Endodermal cell (in vitro differentiated cells): Measurements from ENCODE around the gene KLHDC8B. TPM values are rescaled to one million over a fixed set of nuclear protein-coding genes. Genes with fewer than 3 reads are reported as not detected.

Source experiments
- DNase-seq: peaks from one replicate; pipeline ENCODE4 v3.0.0-alpha.2; 2017
- H3K27ac ChIP-seq: 2 replicates; pipeline ENCODE4 v1.5.1; 2013; ENCODE audit warnings: mild to moderate bottlenecking, low read depth, low read length, moderate library complexity
- H3K27me3 ChIP-seq: 2 replicates; pipeline ENCODE4 v1.6.1; 2013; ENCODE audit warnings: mild to moderate bottlenecking, low read length, moderate library complexity; ENCODE audit not compliant: insufficient read depth, control insufficient read depth, poor library complexity, severe bottlenecking
- H3K36me3 ChIP-seq: 2 replicates; pipeline ENCODE4 v1.7.0; 2013; ENCODE audit warnings: mild to moderate bottlenecking, low read length, moderate library complexity; ENCODE audit not compliant: control insufficient read depth, insufficient read depth
- H3K4me1 ChIP-seq: one replicate; pipeline ENCODE4 v1.7.0; 2013; ENCODE audit warnings: low read length; ENCODE audit not compliant: control insufficient read depth, insufficient read depth
- H3K4me3 ChIP-seq: 2 replicates; pipeline ENCODE4 v1.5.1; 2013; ENCODE audit warnings: mild to moderate bottlenecking, low read length, moderate library complexity
- H3K9ac ChIP-seq: 2 replicates; pipeline ENCODE4 v1.6.1; 2013; ENCODE audit warnings: mild to moderate bottlenecking, low read length, moderate library complexity; ENCODE audit not compliant: poor library complexity, severe bottlenecking; ENCODE audit errors: extremely low read depth
- H3K9me3 ChIP-seq: 2 replicates; pipeline ENCODE4 v1.6.1; 2013; ENCODE audit warnings: mild to moderate bottlenecking, low read length, moderate library complexity; ENCODE audit not compliant: control insufficient read depth
- H3K27ac Mint-ChIP-seq: 2 replicates; pipeline ENCODE4 v1.8.0; 2020; ENCODE audit warnings: mixed read lengths
- H3K27me3 Mint-ChIP-seq: 2 replicates; pipeline ENCODE4 v1.8.0; 2021; ENCODE audit warnings: mild to moderate bottlenecking, mixed read lengths; ENCODE audit not compliant: insufficient read depth
- H3K36me3 Mint-ChIP-seq: 2 replicates; pipeline ENCODE4 v1.8.0; 2020; ENCODE audit warnings: low read depth, mixed read lengths
- H3K4me1 Mint-ChIP-seq: 2 replicates; pipeline ENCODE4 v1.8.0; 2020; ENCODE audit warnings: mixed read lengths
- H3K4me3 Mint-ChIP-seq: 2 replicates; pipeline ENCODE4 v1.8.0; 2020; ENCODE audit warnings: mild to moderate bottlenecking, moderate library complexity, mixed read lengths
- H3K9me3 Mint-ChIP-seq: 2 replicates; pipeline ENCODE4 v1.8.0; 2020; ENCODE audit warnings: mild to moderate bottlenecking, mixed read lengths
- CTCF ChIP-seq: fragments of 200-600 bp; sonication (generic); conservative IDR thresholded peaks from 2 replicates; pipeline ENCODE4 v1.5.0; 2021; ENCODE audit warnings: antibody characterized with exemption, mild to moderate bottlenecking
- WGBS, 2 experiments: methylation state at CpG; one replicate each; pipeline versions ENCODE4 v1.1.5 to v1.1.7; 2013; ENCODE audit warnings: missing lambda C conversion rate in 2 of 2, mixed read lengths in 1 of 2; ENCODE audit not compliant: insufficient coverage in 1 of 2, insufficient read length in 1 of 2; 5-methylcytosine and 5-hydroxymethylcytosine counted together
- total RNA-seq, 2 donors: library from RNA; stranded (reverse); fragmentation: NEBNext Ultra II Directional in 1 of 2; extraction: Animal tissue kit (Norgen Biotek cat#: 25700) in 1 of 2; gene quantifications; 2 replicates in 1 of 2; 3 replicates in 1 of 2; pipeline ENCODE4 v1.2.1, GENCODE V29; 2021

The KLHDC8B gene
- total RNA-seq, 2 donors from 2014 or later = 33.5 to 36.1 TPM

- peak overlapping the region; percentile 78 for H3K9ac ChIP-seq
- peak overlapping the region; percentile 98 for H3K27ac ChIP-seq
- peak overlapping the region; percentile 94 for H3K4me3 ChIP-seq
Observed at GRCh38 chr3:49172551-49173041, 1.2 kb downstream of the KLHDC8B start.

DNA sequence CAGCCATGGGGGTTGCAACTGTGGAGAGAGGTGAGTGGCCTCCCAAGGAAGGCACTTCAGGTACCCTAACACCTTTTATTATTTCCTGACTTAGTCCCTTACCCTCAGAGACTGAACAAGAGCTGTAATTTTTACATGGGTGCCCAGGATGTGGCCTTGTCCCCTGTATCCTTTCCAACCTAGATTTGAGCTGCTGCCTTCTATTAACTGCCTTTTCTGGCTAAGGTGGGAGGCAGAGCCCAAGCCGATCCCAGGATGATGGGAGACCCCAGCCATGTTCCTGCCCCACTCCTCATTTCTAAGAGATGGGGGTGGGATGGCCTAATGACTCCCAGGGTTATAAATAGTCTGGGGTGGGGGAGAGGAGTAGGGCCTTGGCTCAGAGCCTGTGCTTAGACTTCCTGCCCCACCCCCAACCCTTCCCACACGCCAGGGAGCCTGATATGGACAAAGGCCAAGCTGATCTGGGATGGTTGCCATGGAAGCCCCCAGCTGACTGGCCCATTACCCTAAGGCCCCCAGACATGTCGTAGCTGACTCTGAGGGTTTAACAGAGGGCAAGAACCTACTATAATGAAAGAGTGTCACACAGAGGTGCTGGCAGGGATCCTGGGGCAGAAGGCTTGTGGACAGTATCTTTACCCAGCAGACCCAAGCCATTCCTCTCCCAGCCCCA, 1.9 kb downstream of the KLHDC8B start:
- WGBS, 2 experiments = 17 to 38% methylated on average over 1 to 3 of the region's 3 CpGs
- H3K4me1 Mint-ChIP-seq = peaks cover 24% of the 10 kb centered on the region
- peak; percentile 81 for DNase-seq
- peaks cover 16% of the 10 kb centered on the region for H3K4me1 ChIP-seq
- peaks cover 26% of the 10 kb centered on the region for H3K36me3 ChIP-seq
- H3K36me3 Mint-ChIP-seq = peaks cover 11% of the 10 kb centered on the region
- peak overlapping the region; percentile 93 for H3K27ac Mint-ChIP-seq
- peaks cover 14% of the 10 kb centered on the region for H3K27me3 Mint-ChIP-seq
- peak overlapping the region; percentile 94 for H3K4me3 ChIP-seq
- H3K27me3 ChIP-seq = no peaks in the 10 kb centered on the region
- H3K27ac ChIP-seq = peak overlapping the region; percentile 98
- no peak for TF ChIP-seq CTCF
- no peaks in the 10 kb centered on the region for H3K9me3 Mint-ChIP-seq
- peak overlapping the region; percentile 76 for H3K4me3 Mint-ChIP-seq
- H3K9ac ChIP-seq = peak overlapping the region; percentile 38
- no peaks in the 10 kb centered on the region for H3K9me3 ChIP-seq

More at GRCh38 chr3:49172551-49173041, 1.2 kb downstream of the KLHDC8B start:
- H3K9me3 ChIP-seq = no peaks in the 10 kb centered on the region
- peaks cover 16% of the 10 kb centered on the region for H3K4me1 ChIP-seq
- H3K9me3 Mint-ChIP-seq = no peaks in the 10 kb centered on the region
- H3K36me3 Mint-ChIP-seq = peaks cover 11% of the 10 kb centered on the region
- DNase-seq = no peak
- peaks cover 26% of the 10 kb centered on the region for H3K36me3 ChIP-seq
- H3K4me1 Mint-ChIP-seq = peaks cover 24% of the 10 kb centered on the region
- peaks cover 6% of the 10 kb centered on the region for H3K27me3 ChIP-seq
- H3K27ac Mint-ChIP-seq = no peak overlapping the region
- peaks cover 20% of the 10 kb centered on the region for H3K27me3 Mint-ChIP-seq
- WGBS, 2 experiments = 50 to 93% methylated on average over 1 to 7 of the region's 7 CpGs
- TF ChIP-seq CTCF = no peak
- H3K4me3 Mint-ChIP-seq = peak overlapping the region; percentile 76

DNA sequence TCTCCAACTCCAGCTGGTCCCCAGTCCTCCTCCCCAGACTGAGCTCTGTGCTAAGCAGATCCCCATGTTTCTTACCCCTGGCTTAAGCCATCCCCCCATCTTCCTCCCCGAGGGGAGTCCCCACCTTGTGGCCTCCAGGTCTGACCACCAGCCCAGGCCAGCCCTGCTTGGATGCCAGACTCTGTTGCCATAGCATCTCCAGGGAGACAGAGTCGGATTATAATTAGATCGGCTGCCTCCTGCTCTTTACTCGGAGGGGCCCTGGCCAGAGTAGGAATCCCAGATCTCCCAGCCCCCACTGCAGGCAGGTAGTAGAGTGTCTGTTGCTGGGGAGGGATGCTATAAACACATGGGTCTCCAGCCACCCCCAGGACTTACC, 2.4 kb downstream of the KLHDC8B start:
- peak overlapping the region; percentile 76 for H3K4me3 Mint-ChIP-seq
- Histone ChIP-seq H3K4me1 (peaks cover 16% of the 10 kb centered on the region), H3K4me3 (peak overlapping the region; percentile 94), H3K9me3 (no peaks in the 10 kb centered on the region), H3K27me3 (no peaks in the 10 kb centered on the region), H3K9ac (peak overlapping the region; percentile 38), H3K36me3 (peaks cover 26% of the 10 kb centered on the region), H3K27ac (peak overlapping the region; percentile 98)
- peak overlapping the region; percentile 93 for H3K27ac Mint-ChIP-seq
- H3K27me3 Mint-ChIP-seq = peaks cover 10% of the 10 kb centered on the region
- DNase-seq = no peak
- peaks cover 24% of the 10 kb centered on the region for H3K4me1 Mint-ChIP-seq
- TF ChIP-seq CTCF = no peak
- 17 to 71% methylated on average over 1 to 4 of the region's 4 CpGs for WGBS, 2 experiments
- H3K36me3 Mint-ChIP-seq = peaks cover 11% of the 10 kb centered on the region
- no peaks in the 10 kb centered on the region for H3K9me3 Mint-ChIP-seq
